Measurements from ENCODE around the gene COG3.
A peak's percentile ranks its signal among the peaks of the same experiment; 100 is the strongest.
"Not testable (repeated sequence)": the region's sequence is repeated elsewhere in the genome, so short reads cannot be mapped to it uniquely, and the experiment has no call there.

The COG3 gene, protein sequence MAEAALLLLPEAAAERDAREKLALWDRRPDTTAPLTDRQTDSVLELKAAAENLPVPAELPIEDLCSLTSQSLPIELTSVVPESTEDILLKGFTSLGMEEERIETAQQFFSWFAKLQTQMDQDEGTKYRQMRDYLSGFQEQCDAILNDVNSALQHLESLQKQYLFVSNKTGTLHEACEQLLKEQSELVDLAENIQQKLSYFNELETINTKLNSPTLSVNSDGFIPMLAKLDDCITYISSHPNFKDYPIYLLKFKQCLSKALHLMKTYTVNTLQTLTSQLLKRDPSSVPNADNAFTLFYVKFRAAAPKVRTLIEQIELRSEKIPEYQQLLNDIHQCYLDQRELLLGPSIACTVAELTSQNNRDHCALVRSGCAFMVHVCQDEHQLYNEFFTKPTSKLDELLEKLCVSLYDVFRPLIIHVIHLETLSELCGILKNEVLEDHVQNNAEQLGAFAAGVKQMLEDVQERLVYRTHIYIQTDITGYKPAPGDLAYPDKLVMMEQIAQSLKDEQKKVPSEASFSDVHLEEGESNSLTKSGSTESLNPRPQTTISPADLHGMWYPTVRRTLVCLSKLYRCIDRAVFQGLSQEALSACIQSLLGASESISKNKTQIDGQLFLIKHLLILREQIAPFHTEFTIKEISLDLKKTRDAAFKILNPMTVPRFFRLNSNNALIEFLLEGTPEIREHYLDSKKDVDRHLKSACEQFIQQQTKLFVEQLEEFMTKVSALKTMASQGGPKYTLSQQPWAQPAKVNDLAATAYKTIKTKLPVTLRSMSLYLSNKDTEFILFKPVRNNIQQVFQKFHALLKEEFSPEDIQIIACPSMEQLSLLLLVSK

DNA sequence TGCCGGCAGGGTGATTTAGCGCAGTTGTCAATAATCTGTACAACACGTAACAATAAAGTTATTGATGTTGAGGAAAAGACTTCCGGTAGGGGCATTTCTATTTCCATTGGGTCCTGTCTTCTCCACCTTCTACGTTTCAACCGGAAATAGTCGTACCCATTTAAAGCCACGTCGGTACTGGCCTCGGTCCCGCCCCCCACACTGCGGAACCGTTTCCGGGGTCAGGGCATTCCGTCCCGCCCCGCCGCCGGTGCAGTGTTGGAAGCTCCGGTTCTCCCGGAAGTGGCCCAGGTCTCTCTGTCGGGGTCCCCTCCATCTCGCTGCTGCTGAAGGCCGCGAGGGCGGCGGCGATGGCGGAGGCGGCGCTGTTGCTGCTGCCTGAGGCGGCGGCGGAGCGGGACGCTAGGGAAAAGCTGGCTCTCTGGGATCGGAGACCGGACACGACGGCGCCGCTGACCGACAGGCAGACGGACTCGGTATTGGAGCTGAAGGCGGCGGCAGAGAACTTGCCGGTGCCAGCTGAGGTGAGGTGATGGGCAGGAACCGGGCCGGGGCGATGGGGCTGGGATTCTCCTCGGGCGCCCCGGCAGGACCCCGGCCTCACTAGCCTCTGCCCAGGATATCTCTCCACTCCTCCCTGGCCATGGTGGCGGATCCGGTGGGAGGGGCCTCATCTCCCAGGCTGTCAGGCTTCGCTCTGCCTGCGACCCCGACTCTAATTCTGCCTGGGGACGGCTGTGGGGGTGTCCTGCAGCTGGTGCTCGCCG, at the start of gene COG3:
Gene COG3, plus strand, starts transcription at position 253 of the 767 bp plus-strand sequence. Its CDS starts 98 bp downstream, at position 351.
- DNase-seq, result peak; percentile 92

DNA sequence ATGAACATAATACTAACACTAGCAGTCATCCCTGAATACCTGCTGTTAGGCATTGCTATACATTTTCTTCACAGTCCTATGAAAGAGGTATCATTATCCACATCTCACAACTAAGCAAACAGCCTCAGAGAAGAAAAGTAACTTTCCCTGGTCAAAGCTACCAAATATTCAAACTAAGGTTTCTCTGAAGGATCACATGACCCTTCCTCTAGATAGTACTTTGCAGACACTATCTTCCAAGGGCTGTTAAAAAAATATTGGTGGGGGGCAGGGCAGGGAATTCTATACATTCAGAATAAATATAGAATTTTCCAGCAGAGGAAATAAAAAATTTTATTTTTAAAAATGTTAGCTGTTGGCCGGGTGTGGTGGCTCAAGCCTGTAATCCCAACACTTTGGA, 49.6 kb upstream of the COG3 start:
- no peak for DNase-seq

DNA sequence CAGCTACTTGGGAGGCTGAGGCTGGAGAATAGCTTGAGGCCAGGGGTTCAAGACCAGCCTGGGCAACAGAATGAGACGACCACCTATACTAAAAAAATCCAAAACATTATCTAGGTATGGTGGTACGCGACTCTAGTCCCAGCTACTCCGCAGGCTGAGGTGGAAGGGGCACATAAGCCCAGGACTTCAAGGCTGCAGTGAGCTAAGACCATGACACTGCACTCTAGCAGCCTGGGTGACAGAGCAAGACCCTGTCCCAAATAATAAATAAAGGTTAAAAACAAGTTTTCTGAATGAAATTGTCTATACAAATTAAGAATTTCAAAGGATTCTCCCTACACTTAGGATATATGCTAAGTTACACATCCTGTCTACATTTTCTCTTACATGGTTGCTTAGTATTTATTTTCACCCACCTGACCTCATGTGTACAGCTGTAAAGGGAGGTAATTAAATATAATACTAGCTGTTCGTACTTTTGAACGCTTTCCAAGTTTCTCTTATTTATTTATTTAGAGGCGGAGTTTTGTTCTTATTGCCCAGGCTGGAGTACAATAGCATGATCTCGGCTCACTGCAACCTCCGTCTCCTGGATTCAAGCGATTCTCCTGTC, 48.1 kb upstream of the COG3 start:
- peak; percentile 52 for DNase-seq

DNA sequence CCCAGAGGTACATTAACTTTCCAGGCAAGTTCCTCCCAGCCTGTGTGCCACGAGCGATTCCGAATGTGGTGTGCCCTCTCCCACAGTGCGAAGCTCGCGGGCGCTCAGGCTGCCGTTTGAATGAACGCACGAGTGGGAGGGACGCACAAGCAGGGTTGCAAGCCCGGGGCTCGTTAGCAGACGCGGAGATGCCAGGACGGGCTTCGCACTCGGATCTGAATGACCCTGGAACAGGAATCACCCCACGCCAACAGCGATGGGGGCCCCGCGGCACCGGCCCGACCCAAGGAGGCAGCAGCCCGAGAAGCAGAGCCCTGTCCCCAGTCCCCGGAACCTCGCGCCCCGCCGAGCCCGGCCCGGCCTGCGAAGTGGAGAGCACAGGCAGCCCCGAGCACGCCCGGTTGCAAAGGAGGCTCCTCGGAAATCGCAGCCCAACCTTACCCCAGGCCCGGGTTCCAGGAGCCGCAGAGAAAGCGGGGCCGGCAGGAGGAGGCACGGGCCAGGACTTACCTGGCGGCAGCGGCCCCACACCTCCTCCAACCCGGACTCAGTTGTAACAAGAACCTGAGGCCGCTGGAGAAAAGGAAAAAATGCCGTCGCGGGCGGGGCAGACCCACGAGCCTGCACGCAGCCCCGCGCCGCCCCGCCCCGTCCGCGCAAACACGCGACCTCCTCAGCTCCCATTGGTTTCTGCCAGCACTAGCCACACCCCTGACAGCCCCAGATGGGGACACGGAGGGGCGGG, 46.8 kb upstream of the COG3 start, which contains the start of gene SLC25A30:
Gene SLC25A30, minus strand, starts transcription at position 584 of the 745 bp plus-strand sequence. CDS start 6,948 bp downstream, outside the sequence.
- DNase-seq, result peak; percentile 71

DNA sequence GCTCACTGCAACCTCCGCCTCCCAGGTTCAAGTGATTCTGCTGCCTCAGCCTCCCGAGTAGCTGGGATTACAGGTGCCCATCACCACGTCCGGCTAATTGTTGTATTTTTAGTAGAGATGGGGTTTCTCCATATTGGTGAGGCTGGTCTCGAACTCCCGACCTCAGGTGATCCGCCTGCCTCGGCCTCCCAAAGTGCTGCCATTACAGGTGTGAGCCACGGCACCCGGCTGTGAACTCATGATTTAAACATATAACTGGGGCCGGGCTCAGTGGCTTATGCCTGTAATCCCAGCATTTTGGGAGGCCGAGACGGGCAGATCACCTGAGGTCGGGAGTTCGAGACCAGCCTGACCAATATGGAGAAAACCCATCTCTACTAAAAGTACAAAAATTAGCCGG, 45.4 kb upstream of the COG3 start:
- not testable (repeated sequence) for DNase-seq

DNA sequence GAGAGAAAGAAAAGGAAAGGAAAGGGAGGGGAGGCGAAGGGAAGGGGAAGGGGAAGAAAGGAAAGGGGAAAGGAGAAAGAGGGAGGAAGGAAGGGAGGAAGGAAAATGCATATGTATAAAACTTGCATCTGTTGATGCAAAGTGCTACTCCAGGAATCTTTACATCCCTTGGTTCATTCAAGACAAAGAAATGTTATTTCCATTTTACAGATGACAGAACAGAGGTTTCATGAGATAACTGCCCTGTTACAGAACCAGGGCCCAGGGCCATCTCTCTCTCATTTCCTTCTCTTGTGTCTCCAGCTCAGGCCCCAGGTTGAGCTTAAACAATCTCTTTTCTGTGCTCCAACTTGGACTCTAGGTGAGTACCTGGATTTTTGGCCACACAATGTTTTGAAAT, 44.8 kb upstream of the COG3 start:
- DNase-seq, result no peak

DNA sequence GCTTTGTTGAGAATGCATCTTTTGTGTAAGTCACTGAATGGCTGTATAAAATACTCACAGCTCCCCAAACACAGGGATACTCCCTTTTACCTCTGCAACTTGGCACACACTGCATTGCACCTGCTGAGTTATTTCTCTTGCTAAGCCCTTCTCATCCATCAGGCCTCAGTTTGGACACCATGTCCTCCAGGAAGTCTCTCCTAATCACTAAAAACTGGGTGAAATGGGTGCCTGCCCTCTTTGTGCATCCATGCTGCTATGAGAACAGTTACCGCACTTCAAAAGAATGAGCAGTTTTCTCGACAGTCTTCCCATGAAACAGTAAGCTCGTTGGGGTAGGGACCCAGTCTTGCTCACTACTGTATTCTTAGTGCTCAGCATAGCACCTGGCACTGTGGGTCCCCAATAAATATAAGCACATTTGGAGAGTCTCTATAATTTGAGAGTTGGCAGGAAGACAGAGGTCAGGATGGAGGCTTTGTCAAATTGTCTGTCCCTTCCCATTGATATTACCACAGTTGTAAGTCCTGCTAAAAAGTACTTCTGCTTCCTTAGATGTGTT, 41.9 kb upstream of the COG3 start:
- DNase-seq, result no peak

DNA sequence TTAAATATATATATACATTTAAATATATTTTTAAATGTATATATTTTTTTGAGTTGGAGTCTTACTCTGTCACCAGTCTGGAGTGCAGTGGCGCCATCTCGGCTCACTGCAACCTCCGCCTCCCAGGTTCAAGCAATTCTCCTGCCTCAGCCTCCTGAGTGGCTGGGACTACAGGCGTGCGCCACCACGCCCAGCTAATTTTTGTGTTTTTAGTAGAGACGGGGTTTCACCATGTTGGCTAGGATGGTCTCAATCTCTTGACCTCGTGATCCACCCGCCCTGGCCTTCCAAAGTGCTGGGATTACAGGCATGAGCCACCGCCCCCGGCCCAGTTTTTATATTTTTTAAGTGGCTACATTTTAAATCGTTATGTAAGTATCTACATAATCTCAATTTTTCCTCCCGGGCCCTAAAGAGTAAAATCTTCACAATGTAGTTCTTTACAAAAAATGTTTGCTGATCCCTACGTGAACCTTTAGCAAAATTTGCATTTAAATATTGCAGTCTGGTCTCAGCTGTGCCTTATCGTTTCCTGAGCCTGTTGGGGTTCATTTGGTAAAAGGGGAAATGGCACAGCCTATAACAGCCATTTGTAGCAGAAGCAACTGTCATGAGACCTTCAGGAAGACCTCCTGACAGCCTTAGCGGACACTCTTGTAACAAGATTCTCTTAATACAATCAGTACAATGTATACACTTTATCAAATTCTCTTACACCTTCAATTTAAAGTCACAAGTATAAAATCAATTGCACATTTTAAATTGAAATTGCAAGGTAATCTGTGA, 38.5 kb upstream of the COG3 start:
- DNase-seq, result not testable (repeated sequence)

DNA sequence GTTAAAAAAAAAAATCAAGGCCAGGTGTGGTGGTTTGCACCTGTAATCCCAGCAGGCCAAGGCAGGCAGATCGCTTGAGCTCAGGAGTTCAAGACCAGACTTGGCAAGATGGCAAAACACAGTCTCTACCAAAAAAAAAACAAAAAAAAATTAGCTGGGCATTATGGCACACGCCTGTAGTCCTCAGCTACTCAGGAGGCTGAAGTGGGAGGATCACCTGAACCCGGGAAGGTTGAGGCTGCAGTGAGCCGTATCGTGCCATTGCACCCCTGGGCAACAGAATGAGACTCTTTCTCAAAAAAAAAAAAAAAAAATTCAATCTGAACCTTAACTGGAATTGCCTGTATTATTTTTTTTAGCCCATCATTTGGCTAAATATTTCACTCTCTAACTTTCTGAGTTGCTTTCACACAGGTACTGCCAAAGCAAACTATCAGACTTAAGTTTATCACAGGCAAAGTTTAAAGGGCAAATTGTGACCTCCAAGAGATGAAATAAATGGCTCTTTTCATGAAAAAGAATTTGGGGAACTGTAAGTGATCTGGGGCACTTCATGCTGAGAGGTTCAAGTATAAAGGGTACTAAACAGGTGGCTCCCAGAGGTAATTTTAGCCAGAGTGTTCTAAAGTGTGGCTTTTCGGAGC, 31.9 kb upstream of the COG3 start:
- no peak for DNase-seq

DNA sequence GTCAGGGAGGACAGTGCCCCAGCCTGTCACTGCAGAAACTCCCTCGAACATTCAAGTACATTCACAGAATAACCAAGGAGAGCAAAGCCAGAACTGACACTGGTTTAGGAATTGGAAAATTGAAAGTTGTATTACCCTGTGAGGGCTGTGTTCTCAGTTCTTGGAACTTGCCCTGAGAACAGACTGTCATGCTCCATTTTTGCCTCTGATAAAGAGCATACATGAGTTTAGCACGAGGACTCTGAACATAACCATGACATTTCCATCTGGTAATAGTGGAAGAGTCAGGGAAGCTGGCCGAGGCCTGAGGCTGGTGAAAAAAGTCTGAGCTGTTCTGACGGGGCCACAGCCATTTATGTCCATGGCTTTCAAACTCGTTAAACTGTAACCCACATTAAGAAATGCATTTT, 31.4 kb upstream of the COG3 start:
- DNase-seq, result no peak

DNA sequence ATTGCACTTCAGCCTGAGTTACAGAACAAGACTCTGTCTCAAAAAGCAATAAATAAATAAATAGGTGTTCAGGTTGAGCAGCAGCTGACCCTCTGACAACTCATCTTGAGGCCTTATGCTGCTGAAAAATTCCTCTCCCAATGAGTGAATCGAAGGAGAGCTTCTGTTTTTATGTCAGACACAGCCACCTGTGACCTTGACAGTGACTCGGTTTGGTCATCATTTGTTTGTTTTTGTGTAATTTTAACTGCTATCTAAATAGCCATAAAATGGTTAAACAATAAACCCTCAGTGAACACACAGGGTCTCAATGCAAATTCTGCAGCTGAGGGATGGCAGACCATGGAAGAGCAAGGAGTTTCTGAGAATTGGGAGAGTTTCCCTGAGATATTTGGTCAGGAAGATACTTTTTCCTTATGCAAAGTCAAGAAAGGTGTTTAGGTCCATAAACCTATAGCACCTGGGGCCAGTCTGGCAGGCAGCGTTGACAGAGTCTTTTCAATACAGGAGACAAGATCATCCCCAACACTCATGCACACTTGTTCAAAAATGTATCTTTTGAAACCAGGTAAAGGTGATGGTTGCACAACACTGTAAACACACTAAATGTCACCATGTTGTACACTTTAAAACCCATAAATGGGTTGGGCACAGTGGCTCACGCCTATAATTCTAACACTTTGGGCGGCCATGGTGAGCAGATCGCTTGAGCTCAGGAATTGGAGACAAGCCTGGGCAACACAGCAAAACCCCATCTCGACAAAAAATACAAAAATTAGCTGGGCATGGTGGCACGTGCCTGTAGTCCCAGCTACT, 30.0 kb upstream of the COG3 start:
- no peak for DNase-seq

DNA sequence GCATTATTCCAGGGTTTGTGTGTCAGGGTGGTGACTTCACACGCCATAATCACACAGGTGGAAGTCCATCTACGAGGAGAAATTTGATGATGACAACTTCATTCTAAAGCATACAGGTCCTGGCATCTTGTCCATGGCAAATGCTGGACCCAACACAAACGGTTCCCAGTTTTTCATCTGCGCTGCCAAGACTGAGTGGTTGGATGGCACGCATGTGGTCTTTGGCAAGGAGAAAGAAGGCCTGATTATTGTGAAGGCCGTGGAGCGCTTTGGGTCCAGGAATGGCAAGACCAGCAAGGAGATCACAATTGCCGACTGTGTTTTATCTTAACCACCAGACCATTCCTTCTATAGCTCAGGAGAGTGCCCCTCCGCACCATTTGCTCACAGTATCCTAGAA, 28.4 kb upstream of the COG3 start:
- DNase-seq, result no peak

DNA sequence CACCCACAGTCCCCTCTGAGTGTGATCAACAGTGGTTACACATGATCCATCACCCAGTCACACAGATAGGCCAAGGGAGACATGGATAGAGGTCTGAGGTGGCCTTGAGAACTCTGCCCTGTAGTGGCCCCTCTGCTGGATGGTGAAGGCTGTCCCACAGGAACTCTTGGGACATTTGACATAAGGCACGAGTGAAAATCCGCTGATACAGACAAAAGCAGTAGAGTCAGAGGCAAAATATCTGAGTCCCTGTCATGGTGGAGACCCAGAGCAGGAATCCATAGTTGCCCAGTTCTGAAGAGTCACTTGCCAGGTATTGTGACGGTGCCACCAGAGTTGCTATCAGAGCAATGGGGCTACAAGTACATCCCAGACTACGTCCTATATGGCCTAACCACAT, 27.8 kb upstream of the COG3 start:
- no peak for DNase-seq

DNA sequence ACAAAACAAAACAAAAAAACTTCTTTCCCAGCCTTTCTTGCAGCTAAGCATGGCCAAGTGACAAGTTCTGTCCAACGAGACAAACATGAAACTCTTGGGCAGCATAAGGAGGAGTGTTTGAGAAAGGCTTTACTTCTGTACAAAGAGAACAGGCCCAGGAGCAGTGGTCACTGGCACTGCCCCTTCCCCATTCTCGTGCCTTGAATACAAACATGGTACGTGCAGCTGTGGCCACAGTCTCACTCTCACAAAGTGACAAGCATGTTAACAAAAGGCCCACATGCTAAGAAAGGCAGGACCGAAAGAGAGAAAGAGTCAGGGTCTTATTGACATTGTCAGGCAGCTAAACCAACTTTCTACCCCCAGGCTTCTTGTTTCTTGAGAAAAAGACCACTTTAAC, 26.8 kb upstream of the COG3 start:
- no peak for DNase-seq

DNA sequence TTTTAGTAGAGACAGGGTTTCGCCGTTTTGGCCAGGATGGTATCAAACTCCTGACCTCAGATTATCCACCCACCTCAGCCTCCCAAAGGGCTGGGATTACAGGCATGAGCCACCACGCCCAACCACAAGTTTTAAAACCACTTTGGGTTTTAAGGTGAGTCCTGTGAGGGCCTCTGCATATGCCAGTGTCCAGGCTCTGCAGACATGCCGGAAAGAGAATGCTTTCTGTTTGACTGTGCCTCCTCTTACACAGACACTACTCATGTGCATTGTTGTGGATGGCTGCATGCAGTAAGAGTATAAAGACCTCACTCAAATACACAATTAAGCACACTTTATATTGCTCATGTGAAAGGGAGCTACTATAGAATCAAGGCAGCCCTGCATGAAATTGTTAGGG, 25.7 kb upstream of the COG3 start:
- no peak for DNase-seq

DNA sequence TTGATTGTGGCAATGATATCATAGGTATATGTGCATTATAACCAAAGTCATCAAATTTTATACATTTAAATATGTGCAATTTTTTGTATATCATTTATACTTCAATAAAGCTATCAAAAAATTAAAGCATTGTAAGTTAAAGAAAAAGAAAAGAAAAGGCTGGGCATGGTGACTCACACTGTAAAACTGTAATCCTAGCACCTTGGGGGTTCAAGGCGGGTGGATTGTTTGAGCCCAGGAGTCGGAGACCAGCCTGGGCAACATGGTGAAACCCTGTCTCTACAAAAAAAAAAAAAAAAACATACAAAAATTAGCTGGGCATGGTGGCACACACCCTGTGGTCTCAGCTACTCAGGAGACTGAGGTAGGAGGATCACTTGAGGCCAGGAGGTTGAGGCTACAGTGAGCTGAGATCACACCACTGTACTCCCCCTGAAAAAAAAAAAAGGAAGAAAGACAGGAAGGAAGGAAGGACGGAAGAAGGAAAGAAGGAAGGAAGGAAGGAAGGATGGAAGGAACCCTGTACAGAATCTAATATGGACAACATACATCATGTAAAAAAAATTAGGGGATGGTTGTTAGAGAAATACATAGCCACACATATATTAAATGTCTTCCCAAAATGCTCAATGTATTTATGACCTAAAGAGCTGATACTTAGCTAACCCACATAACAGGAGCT, 24.8 kb upstream of the COG3 start:
- no peak for DNase-seq

DNA sequence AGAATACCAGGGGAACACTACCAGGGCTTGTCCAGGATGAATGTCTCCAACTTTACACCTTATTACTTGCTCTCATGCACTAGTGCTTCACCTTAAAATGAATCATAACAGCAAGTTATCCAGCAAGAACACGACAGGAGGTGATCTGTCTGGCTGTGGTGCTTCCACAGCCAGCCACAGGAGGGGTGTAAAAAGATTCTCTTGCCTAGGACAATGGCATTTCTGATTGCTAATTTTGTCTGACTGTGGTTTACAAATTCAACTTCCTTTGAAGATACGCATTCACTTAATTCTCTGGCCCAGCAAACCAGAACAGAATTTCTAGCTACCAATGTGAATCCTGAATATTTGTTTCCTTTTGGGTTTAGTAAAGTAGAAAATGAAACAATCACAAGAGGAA, 23.1 kb upstream of the COG3 start:
- no peak for DNase-seq

DNA sequence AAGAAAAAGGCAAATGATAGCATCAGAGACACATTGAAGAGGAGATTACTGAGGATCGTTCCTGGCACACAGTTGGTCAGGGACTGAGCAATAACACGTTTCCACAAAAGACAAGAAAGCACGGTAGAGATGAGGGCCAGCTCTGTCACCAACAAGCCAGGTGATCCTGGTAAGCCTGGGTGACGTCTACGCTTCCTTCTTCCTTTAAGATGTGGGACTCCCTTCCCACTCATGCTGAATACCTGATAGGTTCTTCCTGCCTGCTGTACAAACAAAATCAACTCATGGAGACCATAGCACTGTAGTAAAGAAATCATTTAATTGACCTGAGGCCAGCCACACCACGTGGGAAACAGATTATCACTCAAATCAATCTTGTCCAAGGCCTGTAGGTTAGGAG, 19.7 kb upstream of the COG3 start:
- no peak for DNase-seq

DNA sequence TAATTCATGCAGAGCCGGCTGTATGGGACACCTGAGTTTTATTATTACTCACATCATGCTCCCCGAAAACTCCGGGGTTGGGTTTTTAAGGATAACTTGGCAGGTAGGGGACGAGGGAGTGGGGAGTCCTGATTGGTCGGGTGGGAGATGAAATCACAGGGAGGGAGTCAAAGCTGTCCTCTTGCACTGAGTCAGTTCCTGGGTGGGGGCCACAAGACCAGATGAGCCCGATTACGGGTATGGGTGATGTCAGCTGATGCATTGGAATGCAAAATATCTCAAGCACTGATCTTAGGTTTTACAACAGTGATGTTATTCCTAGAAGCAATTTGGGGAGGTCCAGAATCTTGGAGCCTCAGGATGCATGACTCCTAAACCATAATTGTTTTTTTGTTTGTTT, 18.6 kb upstream of the COG3 start:
- no peak for DNase-seq
